HT1080 (cell line): ENCODE measurements around the gene SCN9A. TPM values are rescaled to one million over a fixed set of nuclear protein-coding genes. Genes with fewer than 3 reads are reported as not detected.
"Not testable (repeated sequence)": the region's sequence is repeated elsewhere in the genome, so short reads cannot be mapped to it uniquely, and the experiment has no call there.

Experiments used
- DNase-seq: peaks from one replicate; pipeline ENCODE4 v3.0.0-alpha.2; 2015; ENCODE audit warnings: low read depth
- total RNA-seq: library from RNA; depleted of rRNA; stranded (reverse); fragments of >200 nt; shearing (Covaris generic); gene quantifications from 2 replicates; pipeline ENCODE4 v1.2.3, GENCODE V29; 2014

The SCN9A gene
- total RNA-seq, 1 experiment from 2014 or later, result 1.1 TPM

DNA sequence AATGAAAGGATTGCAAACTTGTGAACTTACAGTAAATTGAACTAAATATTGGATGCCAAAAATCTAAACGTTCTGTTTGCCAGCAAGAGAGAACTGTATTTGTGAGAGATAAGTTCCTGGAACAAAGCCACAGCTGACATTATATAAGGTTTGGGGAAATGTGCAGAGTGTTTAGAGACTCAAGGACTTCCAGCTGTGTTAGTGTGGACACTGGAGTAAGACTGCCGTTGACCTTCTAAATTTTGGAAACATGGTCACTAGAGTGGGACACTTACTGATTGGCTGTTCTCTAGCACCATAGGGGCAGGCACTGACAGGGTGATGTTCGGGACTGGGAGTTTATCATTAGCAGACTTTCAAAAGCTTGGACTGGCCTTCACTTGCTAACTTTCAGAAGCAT lies 40.5 kb downstream of the SCN9A start:
- no peak for DNase-seq

- no peak for DNase-seq
Measured at GRCh38 chr2:166334805-166335204, 40.9 kb downstream of the SCN9A start.

DNA sequence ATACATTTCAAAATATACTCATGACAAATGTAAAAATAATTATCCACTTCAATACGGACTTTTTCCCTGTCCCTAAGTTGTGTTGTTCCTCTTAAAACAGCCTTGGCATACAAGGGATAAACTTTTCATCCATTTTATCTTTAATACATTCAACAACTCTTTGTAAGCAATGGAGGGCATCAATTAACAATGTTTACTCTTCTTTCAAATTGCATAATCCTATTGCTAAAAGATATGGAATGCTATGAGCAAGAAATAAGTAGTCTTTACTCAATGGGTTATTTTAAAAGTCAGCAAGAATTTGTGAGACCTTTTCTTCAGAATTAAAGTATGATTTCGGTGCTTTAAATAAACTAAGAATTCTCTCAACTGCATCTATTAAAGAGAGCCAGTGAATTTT lies 41.9 kb downstream of the SCN9A start:
- no peak for DNase-seq

DNA sequence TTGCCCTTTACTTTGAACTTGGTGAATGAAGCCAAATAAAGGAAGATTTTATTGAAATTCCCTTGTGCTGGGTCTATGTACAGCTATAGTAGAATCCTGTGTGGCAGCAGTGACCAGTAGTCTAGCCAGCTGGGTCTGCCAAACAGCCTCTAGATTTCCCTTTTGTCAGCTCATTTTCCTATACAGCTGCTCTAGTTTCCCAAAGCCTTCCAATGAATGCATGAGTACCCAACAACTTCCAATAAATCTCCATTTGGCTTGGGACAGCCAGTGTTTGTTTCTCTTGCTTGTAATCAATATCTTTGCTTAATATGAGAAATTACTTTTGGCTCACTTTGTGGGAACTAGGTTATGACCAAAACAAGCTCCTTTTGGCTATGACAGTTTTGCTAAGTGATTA lies 43.6 kb downstream of the SCN9A start:
- no peak for DNase-seq

DNA sequence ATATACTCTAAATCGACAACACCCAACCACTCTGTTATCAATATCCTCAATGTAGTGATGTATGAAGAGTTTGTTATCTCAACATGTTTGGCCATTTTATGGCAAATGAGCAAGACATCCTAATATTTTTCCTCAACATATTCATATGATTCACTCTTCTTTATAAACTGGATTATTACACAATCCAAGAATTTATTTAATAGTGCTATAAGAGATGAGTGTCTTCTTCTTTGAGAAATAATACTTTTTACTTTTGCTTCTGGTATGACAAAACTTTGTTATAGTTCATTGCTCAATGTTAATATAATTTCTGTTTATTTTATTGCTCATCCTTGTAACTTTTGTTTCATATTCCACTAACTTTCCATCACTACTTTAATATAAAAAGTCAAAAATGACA lies 44.3 kb downstream of the SCN9A start:
- DNase-seq, result no peak

DNA sequence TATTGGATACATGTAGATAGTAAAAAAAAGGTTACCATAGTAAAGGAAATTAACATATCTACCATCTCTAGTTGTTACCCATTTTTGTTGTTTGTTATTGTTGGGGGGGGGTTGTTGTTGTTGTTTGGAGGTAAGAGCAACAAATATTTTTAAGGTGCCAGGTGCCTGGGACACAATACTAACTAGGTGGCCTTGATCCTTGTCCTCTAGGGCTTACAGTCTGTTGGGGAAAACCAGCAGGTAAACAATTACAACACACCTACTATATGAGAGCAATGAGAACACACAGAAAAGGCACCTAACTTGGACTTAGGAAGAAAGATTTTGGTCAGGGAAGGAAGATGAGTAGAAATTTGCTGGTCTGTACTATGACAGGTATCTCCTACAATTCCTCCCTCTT lies 46.3 kb downstream of the SCN9A start:
- DNase-seq, result no peak

DNA sequence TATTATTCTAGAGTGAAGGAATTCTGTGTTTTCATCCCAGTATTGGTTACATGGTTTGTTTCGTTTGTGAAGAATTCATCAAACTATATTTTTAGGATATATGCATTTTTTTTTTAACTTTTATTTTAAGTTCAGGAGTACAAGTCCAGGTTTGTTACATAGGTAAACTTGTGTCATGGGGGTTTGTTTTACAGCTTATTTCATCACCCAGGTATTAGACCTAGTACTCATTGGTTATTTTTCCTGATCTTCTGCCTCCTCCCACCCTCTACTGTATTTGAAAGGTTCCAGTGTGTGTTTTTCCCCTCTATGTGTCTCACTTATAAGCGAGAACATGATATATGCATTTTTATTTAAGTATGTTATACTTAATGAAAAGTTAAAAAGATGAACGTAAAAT lies 47.6 kb downstream of the SCN9A start:
- DNase-seq, result no peak

GRCh38 chr2:166321076-166321475 lies 54.7 kb downstream of the SCN9A start:
- no peak for DNase-seq

GRCh38 chr2:166314022-166314759 lies 61.6 kb downstream of the SCN9A start:
- peak; percentile 46 for DNase-seq

DNA sequence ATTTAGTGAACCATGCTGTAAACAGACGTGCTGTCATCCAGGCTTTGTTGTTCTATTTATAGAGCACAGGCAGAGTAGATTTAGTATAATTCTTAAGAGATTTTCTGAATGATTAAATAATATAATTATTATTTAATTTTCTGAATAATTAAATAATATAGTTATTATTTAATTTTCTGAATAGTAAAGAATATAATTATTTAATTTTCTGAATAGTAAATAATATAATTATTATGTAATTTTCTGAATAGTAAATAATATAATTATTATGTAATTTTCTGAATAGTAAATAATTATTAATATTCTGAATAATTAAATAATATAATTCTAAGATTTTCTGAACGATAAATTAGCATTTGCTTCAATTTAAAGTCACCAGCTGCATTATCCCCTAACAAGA lies 62.9 kb downstream of the SCN9A start:
- DNase-seq, result not testable (repeated sequence)

DNA sequence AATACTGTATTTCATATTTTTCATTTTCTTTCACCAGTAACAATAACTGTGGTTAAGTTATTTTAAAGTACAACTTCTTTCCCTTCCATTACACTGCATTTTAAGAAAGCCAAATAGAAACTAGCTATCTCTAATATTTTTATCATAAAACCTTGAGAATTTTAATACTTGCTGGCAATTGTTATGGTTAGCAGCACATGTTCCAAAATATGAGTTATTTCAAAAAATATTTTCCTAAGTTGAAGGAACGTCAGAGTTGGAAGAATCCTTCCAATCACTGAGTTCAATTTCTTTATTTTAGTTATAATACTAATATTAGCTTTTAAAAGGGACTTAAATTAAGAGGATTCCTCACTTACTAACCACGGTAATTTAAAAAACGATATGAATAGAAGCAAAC lies 68.4 kb downstream of the SCN9A start:
- DNase-seq, result no peak

DNA sequence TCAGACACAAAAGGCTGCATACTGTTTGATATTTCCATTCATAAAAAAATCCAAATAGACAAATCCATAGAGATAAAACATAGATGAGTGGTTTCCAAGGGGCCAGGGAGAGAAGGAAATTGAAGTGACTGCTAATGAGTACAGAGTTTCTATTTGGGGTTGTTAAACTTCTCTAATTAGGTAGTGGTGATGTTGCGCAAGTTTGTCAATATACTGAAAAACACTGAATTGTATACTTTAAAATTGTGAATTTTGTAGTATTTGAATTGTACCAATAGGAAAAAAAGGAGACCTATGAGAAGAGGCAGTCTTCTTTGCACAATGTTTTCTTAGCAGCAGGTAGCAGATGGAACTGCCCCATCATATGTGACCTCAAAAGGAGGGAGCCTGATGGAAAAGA lies 71.1 kb downstream of the SCN9A start:
- DNase-seq, result no peak

DNA sequence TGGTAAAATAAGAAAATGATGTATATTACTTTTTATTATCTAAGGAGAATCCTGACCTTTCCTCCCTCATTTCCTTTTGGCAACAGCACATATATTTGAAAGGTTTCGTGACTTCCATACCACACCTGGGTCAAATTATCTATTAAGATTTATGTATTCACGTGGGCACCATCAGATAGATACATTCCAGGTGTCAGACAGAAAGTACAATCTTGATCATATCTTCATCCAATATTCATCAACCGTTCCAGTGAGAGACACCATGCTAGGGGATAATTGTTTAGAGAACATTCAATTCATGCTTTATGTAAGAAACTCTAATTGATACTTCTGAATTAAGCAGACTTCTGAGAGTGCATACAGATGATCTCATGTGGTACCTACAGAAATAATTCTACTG lies 73.7 kb downstream of the SCN9A start:
- no peak for DNase-seq

GRCh38 chr2:166297951-166298350 lies 77.8 kb downstream of the SCN9A start:
- DNase-seq, result no peak

GRCh38 chr2:166293984-166294383 lies 81.8 kb downstream of the SCN9A start:
- DNase-seq, result peak; percentile 6

DNA sequence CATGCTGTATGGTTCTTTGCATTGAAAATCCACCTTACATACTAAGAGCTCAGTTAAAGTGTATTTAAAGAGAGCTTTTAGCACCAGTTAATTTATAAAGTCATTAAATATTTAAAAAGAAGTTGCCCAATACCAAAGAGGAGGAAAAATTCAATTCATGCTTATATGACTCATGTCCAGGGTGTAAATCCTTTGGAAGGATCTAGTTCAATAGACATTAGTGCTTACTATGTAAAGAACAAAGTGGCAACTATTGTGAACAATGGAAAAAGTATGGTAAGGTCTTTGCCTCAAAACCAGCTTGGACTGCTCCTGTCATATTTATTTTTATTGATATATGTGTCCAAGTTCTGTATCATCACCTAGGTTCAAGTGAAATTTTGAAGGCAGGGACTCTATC lies 90.5 kb downstream of the SCN9A start:
- no peak for DNase-seq

- no peak for DNase-seq
Measured at GRCh38 chr2:166284359-166284758, 91.4 kb downstream of the SCN9A start.

DNA sequence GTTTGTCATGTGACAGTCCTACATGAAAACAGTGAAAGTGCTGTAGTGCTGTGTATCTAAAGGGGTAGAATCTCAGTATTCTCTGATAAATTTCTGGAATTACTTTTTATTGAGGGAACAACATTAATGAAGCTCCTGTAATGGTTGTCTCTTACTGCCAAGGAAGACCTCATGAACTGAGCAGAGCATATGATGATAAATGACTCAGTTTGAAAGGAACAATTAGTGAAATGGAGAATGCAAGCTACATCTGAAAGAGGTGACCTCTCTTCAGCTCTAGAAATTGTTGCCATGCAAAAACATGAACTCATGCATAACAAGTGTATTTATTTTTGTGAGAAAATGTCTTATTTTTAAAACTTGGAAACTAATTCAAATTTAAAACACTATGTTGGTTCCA lies 93.6 kb downstream of the SCN9A start:
- DNase-seq, result no peak

GRCh38 chr2:166278856-166279255 lies 96.9 kb downstream of the SCN9A start:
- DNase-seq, result no peak

DNA sequence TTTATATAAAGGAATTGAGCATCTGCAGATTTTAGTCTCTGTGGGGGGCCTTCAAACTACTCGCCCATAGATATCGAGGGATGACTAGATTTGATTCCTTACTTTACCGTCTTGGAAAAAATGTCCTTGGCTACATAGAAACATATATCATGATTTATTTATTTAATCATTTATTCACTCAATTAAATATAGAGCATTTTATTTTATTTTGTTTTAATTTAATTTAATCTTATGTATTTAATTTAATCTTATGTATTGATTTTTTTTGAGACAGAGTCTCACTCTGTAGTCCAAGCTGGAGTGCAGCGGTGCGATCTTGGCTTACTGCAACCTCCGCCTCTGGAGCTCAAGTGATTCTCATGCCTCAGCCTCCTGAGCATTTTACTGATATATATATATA lies 105.4 kb downstream of the SCN9A start:
- no peak for DNase-seq

GRCh38 chr2:166269322-166269721 lies 106.4 kb downstream of the SCN9A start:
- DNase-seq, result no peak

GRCh38 chr2:166257859-166258258 lies 117.9 kb downstream of the SCN9A start:
- DNase-seq, result no peak

DNA sequence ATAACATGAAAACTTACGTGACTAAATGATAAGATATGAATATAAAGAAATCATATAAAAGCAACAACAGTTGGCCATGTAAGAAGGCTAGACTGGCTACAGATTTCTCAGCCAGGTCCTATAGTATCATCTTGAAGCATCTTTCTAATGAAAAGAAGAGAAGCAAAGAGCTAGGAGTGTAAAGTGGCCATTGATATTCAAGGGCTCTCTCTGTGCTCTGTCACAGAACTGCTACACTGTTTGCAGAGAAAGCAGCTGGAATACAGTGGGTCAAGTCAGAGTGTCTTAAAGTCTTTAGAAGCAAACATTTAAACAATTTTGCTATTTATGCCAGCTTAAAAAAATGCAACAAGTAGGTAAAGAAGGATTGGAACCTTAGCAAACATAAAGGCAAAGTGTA lies 118.8 kb downstream of the SCN9A start:
- no peak for DNase-seq

DNA sequence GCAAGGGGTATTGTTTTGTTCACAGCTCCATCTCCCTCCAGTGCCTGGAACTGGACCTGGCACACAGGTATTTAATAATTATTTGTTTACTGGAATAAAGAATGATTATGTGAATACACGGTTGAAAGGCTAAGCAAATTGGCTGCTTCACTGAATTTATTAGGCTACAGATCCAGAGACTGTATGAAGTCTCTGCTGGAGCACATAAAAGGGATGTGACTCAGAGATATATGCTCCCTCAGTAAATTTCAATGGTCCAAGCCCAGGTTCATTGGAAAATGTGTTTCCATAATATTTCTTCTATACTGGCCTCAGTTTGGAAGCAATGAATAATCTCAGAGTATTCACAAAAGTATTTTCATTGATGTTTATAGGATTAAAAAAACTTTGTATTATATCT lies 126.4 kb downstream of the SCN9A start:
- no peak for DNase-seq
